NCI-H128 (cell line): ENCODE data around the gene ERFE.
"Not testable (repeated sequence)": the region's sequence is repeated elsewhere in the genome, so short reads cannot be mapped to it uniquely, and the experiment has no call there.

Experiments
- DNase-seq: peaks from one replicate; lab custom pipeline; 2025; ENCODE audit not compliant: unreplicated experiment; lab: John Stamatoyannopoulos, UW

ERFE gene, protein sequence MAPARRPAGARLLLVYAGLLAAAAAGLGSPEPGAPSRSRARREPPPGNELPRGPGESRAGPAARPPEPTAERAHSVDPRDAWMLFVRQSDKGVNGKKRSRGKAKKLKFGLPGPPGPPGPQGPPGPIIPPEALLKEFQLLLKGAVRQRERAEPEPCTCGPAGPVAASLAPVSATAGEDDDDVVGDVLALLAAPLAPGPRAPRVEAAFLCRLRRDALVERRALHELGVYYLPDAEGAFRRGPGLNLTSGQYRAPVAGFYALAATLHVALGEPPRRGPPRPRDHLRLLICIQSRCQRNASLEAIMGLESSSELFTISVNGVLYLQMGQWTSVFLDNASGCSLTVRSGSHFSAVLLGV

DNA sequence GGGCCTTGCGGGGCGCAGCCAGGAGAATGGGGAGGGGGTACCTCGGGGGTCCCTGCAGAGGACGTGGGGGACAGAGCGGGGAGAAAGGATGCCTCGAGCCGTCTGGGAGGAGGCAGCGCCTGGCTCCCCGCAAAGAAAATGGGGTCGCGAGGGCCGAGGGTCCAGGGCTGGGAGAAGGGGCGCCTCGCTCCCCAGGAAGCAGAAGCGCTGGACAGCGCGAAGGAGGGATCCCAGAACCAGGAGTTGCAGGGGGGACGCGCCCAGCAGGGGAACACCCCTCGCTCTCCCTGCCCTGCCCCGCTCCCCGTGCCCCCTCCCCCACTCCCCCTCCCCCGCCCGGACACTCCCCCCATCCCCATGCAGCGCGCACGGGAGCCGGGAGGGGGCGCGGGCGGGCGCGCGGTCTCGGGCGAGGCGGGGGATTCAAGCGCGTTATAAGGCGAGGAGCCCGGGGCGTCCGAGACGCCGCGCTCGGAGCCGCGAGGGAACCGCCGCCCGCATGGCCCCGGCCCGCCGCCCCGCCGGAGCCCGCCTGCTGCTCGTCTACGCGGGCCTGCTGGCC is at the start of gene ERFE:
ERFE (plus strand) TSS at position 462 of the 562 bp plus-strand sequence; CDS start at position 500, 38 bp downstream.
- DNase-seq = no peak

GRCh38 chr2:238113611-238114010 is 45.2 kb upstream of the ERFE start:
- DNase-seq = no peak

DNA sequence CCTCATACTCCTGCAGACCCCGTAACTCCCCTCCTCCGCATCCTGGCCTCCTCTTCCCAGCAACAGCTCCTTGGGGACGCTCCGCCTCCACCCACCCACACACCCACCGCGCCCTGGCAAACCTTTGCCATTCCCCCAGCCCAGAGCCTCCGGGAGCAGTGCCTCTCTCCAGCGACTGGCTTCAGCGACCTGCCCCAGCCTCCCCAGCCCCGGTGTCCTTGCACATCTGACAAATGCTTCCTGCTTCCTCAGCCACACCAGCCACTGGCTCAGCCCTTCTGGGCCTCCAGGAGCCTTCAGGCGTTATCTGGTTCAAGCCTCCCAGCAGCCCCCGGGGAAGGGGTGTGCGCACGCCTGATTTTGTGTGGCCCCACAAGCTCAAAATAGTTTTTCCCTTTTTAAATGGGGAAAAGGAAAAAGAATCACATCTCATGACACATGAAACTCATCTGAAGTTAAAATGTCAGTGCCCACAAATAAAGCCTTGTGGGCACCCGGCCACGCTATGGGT is 44.4 kb upstream of the ERFE start:
- no peak for DNase-seq

DNA sequence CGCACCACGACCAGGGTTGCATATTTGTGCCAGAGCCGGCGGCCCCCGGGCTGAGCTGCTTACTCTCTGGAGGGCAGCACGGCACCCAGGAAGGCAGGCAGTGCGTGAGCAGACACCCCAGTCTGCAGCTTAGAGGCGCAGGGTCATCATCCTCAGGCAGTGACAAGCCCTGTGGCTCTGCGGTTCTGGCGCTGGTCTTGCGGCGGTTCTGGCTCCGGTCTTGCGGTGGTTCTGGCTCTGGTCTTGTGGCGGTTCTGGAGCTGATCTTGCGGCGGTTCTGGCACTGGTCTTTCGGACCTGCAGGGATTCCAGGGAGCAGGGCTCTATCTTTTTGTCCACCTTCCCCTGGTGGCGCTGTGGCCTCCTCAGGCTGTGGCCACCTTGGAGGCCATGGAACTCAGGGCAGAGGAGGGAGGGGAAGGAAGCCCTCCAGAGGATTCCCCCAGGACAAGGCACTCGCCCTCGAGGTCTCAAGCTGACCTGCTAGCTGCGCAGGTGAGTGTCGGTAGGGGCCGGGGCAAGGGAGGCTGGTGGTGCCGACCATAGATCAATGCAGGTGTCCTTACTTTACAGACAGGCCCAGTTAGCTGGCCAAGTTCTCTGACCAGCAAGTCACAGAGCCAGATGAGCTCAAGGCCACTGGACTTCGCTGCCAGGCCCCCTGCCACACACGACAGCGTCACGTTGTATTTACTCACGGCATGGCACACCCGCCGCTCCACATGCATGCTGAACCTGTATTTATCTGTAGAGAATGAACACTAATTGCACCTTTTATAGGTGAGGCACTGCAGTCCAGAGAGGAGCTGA is 43.7 kb upstream of the ERFE start:
- DNase-seq = no peak

DNA sequence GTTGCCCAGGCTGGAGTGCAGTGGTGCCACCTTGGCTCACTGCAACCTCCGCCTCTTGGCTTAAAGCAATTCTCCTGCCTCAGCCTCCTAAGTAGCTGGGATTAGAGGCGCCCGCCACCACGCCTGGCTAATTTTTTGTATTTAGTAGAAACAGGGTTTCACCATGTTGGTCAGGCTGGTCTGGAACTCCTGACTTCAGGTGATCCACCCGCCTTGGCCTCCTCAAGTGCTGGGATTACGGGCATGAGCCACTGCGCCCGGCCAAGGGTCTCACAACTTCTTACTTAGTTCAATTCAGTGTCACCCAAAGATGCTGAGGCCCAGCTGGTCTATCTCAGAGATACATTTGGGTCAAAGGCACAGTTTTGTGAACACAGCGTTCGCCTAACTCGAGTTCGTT is 43.1 kb upstream of the ERFE start:
- not testable (repeated sequence) for DNase-seq

DNA sequence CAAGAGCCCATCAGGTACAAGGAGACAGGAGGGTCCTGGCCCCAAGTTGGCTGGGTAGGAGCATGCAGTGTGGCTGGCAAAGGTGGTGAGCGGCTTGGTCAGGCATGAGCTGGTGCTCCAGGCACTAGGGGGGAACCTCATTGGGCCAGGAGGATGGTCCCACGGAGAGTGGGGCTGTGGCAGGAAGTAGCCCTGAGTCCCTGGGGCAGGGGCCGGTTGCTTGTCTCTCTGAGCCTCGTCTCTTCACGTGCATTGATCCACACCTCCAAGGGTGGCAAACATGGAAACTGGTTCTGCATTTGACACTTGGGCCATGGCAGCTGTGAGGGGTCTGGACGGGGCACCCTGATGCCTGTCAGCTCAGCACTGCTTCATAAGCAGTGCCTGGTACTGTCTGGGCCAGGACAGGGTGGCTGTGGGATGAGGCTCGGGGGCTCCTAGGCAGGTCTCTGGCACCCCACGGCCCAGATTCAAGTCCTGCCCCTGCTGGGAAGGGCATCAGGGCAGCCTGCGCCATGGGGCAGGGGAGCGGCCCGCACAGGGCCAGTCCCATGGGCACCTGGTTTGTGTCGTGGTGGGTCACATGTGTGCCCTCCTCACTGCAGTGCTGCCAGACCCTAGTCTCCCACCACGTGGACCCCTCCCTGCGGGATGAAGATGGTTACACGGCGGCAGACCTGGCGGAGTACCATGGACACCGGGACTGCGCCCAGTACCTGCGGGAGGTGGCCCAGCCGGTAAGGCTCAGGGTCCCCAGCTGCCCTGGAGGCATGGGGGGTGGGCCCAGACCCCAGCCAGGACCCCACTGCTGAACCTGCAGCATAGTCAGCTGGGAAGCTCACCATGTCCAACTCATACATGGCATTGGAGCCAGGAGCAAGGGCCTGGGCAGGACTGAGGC is 42.2 kb upstream of the ERFE start:
- no peak for DNase-seq

GRCh38 chr2:238117199-238118154 is 41.3 kb upstream of the ERFE start:
- DNase-seq = no peak

DNA sequence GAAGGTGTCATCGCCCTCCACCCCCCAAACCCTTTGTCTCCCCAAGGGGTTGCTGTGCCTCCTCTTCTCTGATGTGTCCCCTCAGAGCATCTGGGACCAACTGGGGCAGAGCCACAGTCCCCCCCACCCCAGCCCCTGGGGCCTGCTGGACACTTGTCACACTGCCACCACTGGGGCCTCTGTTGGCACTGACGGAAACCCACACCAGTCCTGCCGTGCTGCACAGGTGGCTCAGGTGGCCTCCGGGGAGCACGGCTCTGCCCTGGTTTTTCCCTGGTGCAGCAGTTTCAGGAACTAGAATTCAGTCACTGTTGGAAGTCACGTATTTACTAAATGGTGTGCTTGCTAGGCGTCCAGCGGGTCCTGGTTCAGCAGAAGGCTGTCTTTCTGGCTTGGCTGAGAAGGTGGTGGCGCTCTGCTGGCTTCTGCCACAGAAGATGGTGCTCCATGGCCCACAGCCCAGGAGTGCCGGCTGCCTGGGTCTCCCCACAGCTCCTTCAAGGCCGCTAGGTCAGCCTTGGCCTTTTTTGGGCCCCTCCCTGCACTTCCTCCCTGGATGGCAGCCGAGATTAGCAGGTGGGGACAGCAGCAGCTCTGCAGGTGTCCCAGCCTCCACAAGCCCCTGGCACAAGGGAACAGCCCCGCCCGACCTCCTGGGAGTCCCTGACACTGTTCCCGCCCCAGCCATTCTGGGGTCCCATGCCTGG is 38.9 kb upstream of the ERFE start:
- DNase-seq = no peak

DNA sequence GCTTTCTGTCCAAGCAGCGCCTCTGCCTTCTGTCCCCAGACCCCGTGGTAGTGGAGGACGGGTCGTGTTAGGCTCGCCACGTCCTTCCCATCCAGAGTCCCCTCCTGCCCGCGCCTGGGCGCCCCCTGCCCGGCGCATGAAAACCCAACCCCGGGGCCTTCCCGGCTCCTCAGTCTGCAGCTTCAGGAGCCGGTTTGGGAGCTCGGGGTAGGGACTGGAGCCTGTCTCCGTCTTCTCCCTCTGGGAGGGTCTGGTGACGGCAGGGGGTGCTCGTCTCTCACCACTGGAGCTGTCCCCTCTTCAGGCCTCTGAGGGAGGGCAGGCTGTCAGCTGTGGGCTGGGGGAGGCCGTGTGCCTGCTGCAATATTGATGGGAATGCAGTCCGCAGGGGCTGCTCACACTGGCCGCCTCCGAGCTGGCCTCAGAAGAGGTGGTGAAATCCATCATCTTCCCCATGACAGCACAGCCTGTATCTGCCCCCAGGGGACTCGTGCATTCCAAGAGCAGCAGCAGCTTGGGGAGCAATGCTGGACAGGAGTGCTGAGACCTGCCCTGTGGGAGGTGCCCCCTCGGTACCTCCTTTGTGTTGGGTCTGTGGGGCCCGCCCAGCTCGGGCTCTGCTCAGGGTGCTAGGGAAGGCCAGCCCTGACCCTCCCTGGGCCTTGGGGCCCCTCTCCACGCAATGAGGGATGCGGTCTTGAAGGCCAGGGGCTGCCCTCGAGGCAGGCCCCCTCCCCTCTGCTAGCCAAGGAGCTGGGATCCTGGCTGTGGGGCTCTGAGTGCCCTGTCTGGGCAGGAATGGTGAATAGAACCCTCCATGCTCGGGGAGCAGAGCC is 38.1 kb upstream of the ERFE start:
- no peak for DNase-seq

GRCh38 chr2:238121511-238122286 is 37.1 kb upstream of the ERFE start:
- DNase-seq = no peak

DNA sequence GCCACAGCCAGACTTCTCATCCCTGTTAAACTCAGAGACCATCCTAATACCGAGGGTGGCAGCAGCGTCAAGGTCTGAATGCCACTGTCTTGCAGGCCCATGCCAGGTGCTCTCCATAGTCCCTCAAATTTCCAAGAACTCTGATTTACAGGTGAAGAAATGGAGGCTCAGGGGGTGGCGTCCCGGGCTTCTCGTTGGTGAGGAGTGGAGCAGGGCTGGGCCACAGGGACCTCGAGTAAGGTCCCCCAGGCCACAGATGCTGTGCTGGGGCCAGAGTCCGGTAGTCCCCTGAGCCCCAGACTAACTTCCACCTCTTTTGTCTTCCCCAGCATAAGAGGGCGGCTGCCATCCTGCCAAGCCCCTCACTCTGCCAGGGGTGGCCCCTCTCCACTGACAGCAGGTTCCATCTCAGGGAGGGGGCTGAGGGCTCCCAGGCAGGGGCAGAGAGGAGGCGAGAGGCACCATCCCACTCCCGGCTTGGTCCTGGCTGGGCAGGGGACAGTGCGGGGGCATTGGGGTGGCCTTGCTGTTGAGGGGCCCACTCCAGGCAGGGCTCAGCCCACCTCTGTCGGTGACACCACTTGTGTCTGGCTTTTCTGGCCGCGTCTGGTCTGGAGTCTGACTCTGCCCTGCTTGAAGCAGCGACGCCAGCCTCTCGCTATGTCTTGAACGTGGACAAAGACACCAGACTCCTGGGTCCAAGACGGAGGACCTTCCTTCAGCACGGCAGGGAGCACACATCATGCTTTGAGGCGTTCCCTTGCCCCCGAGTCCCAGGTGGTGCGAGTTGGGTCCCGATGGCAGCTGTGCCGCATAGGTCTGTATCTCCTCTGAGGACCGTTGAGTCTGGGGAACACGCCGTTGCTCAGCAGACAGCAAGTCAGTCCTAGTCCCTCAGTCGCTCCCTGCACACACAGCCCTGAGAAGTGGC is 36.2 kb upstream of the ERFE start:
- no peak for DNase-seq

GRCh38 chr2:238123218-238123971 is 35.4 kb upstream of the ERFE start:
- no peak for DNase-seq

- no peak for DNase-seq
Measured at GRCh38 chr2:238123991-238124470, 34.7 kb upstream of the ERFE start.

DNA sequence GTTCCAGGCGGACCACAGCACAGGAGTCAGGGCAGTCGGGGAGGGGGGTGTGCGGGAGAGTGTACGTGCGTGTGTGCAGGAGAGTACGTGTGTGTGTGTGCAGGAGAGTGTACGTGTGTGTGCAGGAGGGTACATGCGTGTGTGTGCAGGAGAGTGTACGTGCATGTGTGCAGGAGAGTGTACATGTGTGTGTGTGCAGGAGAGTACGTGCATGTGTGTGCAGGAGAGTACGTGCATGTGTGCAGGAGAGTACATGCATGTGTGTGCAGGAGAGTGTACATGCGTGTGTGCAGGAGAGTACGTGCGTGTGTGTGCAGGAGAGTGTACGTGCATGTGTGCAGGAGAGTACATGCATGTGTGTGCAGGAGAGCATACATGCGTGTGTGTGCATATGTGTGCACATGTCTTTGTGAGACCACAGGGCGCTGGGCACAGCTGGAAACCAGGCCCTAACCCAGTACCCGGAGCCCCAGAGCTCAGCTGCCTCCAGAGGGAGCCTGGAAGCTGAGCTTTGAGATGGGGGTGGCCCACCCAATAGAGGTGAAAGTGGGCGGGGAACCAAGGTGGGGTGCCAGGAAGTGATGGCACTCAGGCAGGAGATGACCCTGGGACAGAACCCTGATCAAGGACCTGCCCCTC is 34.2 kb upstream of the ERFE start:
- DNase-seq = no peak
